Endodermal cell (in vitro differentiated cells): ENCODE results near the gene NCAN. TPM values are rescaled to one million over a fixed set of nuclear protein-coding genes. Genes with fewer than 3 reads are reported as not detected.

Experiments
- DNase-seq: peaks from one replicate; pipeline ENCODE4 v3.0.0-alpha.2; 2017
- H3K27ac ChIP-seq: 2 replicates; pipeline ENCODE4 v1.5.1; 2013; ENCODE audit warnings: mild to moderate bottlenecking, low read depth, low read length, moderate library complexity
- H3K27me3 ChIP-seq: 2 replicates; pipeline ENCODE4 v1.6.1; 2013; ENCODE audit warnings: mild to moderate bottlenecking, low read length, moderate library complexity; ENCODE audit not compliant: insufficient read depth, control insufficient read depth, poor library complexity, severe bottlenecking
- H3K36me3 ChIP-seq: 2 replicates; pipeline ENCODE4 v1.7.0; 2013; ENCODE audit warnings: mild to moderate bottlenecking, low read length, moderate library complexity; ENCODE audit not compliant: control insufficient read depth, insufficient read depth
- H3K4me1 ChIP-seq: one replicate; pipeline ENCODE4 v1.7.0; 2013; ENCODE audit warnings: low read length; ENCODE audit not compliant: control insufficient read depth, insufficient read depth
- H3K4me3 ChIP-seq: 2 replicates; pipeline ENCODE4 v1.5.1; 2013; ENCODE audit warnings: mild to moderate bottlenecking, low read length, moderate library complexity
- H3K9ac ChIP-seq: 2 replicates; pipeline ENCODE4 v1.6.1; 2013; ENCODE audit warnings: mild to moderate bottlenecking, low read length, moderate library complexity; ENCODE audit not compliant: poor library complexity, severe bottlenecking; ENCODE audit errors: extremely low read depth
- H3K9me3 ChIP-seq: 2 replicates; pipeline ENCODE4 v1.6.1; 2013; ENCODE audit warnings: mild to moderate bottlenecking, low read length, moderate library complexity; ENCODE audit not compliant: control insufficient read depth
- H3K27ac Mint-ChIP-seq: 2 replicates; pipeline ENCODE4 v1.8.0; 2020; ENCODE audit warnings: mixed read lengths
- H3K27me3 Mint-ChIP-seq: 2 replicates; pipeline ENCODE4 v1.8.0; 2021; ENCODE audit warnings: mild to moderate bottlenecking, mixed read lengths; ENCODE audit not compliant: insufficient read depth
- H3K36me3 Mint-ChIP-seq: 2 replicates; pipeline ENCODE4 v1.8.0; 2020; ENCODE audit warnings: low read depth, mixed read lengths
- H3K4me1 Mint-ChIP-seq: 2 replicates; pipeline ENCODE4 v1.8.0; 2020; ENCODE audit warnings: mixed read lengths
- H3K4me3 Mint-ChIP-seq: 2 replicates; pipeline ENCODE4 v1.8.0; 2020; ENCODE audit warnings: mild to moderate bottlenecking, moderate library complexity, mixed read lengths
- H3K9me3 Mint-ChIP-seq: 2 replicates; pipeline ENCODE4 v1.8.0; 2020; ENCODE audit warnings: mild to moderate bottlenecking, mixed read lengths
- CTCF ChIP-seq: fragments of 200-600 bp; sonication (generic); conservative IDR thresholded peaks from 2 replicates; pipeline ENCODE4 v1.5.0; 2021; ENCODE audit warnings: antibody characterized with exemption, mild to moderate bottlenecking
- WGBS, 2 experiments: methylation state at CpG; one replicate each; pipeline versions ENCODE4 v1.1.5 to v1.1.7; 2013; ENCODE audit warnings: missing lambda C conversion rate in 2 of 2, mixed read lengths in 1 of 2; ENCODE audit not compliant: insufficient coverage in 1 of 2, insufficient read length in 1 of 2; 5-methylcytosine and 5-hydroxymethylcytosine counted together
- total RNA-seq, 2 donors: library from RNA; stranded (reverse); fragmentation: NEBNext Ultra II Directional in 1 of 2; extraction: Animal tissue kit (Norgen Biotek cat#: 25700) in 1 of 2; gene quantifications; 2 replicates in 1 of 2; 3 replicates in 1 of 2; pipeline ENCODE4 v1.2.1, GENCODE V29; 2021

The NCAN gene
- total RNA-seq, 2 donors from 2014 or later = 0.77 to 4.2 TPM

DNA sequence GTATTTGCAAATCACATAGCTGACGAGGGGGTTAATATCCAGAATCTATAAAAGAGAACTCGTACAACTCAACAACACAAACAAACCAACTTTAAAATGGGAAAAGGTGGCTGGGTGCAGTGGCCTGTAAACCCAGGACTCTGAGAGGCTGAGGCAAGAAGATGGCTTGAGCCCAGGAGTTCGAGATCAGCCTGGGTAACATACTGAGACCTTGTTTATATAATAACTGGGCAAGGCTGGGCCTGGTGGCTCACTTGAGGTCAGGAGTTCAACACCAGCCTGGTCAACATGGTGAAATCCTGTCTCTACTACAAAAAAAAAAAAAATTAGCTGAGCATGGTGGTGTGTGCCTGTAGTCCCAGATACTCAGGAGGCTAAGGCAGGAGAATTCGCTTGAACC, 83.2 kb downstream of the NCAN start:
- Mint-ChIP-seq H3K27me3 (no peaks in the 10 kb centered on the region), H3K4me3 (no peak overlapping the region), H3K36me3 (peaks cover 69% of the 10 kb centered on the region), H3K27ac (no peak overlapping the region), H3K9me3 (peaks cover 3% of the 10 kb centered on the region), H3K4me1 (no peaks in the 10 kb centered on the region)
- no peaks in the 10 kb centered on the region for H3K4me1 ChIP-seq
- 95 to 96% methylated on average over 2 to 4 of the region's 4 CpGs for WGBS, 2 experiments
- no peak overlapping the region for H3K9ac ChIP-seq
- H3K9me3 ChIP-seq = peaks cover 15% of the 10 kb centered on the region
- no peaks in the 10 kb centered on the region for H3K27me3 ChIP-seq
- peaks cover 60% of the 10 kb centered on the region for H3K36me3 ChIP-seq
- DNase-seq = no peak
- no peak for TF ChIP-seq CTCF
- no peak overlapping the region for H3K27ac ChIP-seq
- H3K4me3 ChIP-seq = no peak overlapping the region

DNA sequence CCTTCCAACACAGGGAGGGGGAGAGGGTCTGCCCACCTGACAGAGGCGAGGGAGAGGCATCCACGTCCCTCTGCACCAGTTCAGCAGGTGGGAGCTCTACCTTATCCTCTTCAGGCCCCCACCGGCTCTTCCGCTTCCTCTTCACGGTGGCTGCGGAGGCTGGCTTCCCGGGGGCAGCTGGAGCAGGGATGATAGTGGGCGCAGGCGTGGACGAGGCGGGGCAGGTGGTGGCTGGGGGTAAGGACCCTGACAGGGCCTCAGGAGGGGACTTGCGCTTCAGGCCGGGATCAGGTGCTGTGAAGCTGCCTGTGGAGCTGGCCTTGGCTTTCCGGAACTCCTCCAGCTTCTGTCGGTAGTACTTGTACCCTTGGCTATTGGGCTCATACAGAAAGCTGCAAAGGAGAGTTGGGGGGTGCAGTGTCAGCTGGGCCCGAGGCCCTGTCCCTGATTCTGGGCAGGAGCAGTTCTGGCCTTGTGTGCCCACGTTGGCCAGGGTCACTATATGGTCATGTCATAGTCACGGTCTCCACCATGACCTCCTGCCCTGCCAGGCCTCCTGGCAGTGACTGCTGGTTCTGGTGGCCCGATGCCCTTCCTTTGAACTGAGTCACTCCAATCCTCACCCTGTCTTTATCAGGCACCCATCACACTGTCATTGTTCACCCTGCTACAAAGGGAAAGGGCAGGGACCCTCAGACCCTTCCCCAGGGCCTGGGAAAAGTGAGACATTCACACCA, 85.4 kb downstream of the NCAN start:
- H3K4me3 ChIP-seq = no peak overlapping the region
- H3K4me1 Mint-ChIP-seq = no peaks in the 10 kb centered on the region
- H3K27ac Mint-ChIP-seq = no peak overlapping the region
- peaks cover 66% of the 10 kb centered on the region for H3K36me3 Mint-ChIP-seq
- peaks cover 57% of the 10 kb centered on the region for H3K36me3 ChIP-seq
- TF ChIP-seq CTCF = no peak
- H3K9me3 Mint-ChIP-seq = peaks cover 3% of the 10 kb centered on the region
- WGBS, 2 experiments = 94 to 97% methylated on average over 4 to 19 of the region's 19 CpGs
- no peaks in the 10 kb centered on the region for H3K27me3 Mint-ChIP-seq
- H3K27ac ChIP-seq = no peak overlapping the region
- DNase-seq = no peak
- no peak overlapping the region for H3K9ac ChIP-seq
- H3K4me3 Mint-ChIP-seq = no peak overlapping the region
- no peaks in the 10 kb centered on the region for H3K27me3 ChIP-seq
- H3K4me1 ChIP-seq = no peaks in the 10 kb centered on the region
- peaks cover 15% of the 10 kb centered on the region for H3K9me3 ChIP-seq

- peaks cover 3% of the 10 kb centered on the region for H3K9me3 Mint-ChIP-seq
- no peaks in the 10 kb centered on the region for H3K4me1 ChIP-seq
- no peak overlapping the region for H3K27ac Mint-ChIP-seq
- no peaks in the 10 kb centered on the region for H3K4me1 Mint-ChIP-seq
- peaks cover 53% of the 10 kb centered on the region for H3K36me3 ChIP-seq
- no peak overlapping the region for H3K4me3 ChIP-seq
- H3K9me3 ChIP-seq = peaks cover 12% of the 10 kb centered on the region
- no peaks in the 10 kb centered on the region for H3K27me3 Mint-ChIP-seq
- no peak overlapping the region for H3K4me3 Mint-ChIP-seq
- H3K36me3 Mint-ChIP-seq = peaks cover 62% of the 10 kb centered on the region
- DNase-seq = no peak
- no peak for TF ChIP-seq CTCF
- WGBS, 2 experiments = 90 to 95% methylated on average over 9 of the region's 9 CpGs
- no peaks in the 10 kb centered on the region for H3K27me3 ChIP-seq
- H3K27ac ChIP-seq = no peak overlapping the region
- no peak overlapping the region for H3K9ac ChIP-seq
Observed at GRCh38 chr19:19297759-19298158, 86.0 kb downstream of the NCAN start.
